ENCODE measurements around the gene ALDH1A3. TPM values are rescaled to one million over a fixed set of nuclear protein-coding genes. Genes with fewer than 3 reads are reported as not detected.

ALDH1A3 gene
- total RNA-seq, 1 donor from 2014 or later: 2.9 TPM

DNA sequence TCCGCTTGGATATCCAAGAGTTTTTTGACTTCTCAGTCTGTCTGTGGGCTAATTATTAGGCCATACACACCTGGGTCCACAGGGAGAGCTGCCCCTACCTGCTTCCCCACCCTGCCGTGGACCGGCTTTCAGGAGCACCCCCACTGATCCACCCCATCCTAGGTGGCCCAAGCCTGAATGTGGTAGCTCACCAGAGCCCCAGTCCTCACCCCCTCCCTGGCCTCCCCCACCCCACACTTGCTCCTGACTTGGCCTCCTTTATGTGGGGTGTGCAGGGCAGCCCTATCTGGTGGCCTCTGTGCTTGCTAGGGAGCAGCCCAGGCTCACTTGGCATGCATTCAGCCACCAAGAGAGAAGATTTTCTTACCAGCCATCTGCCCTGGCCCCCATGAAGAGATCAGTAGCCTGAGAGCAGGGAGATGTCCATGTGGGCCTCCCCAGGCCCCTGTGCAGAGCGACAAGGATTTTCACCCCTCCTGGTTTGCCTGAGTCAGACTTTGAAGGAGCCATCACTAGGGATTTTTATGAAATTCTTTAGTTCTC lies 50.7 kb downstream of the ALDH1A3 start:
- Histone ChIP-seq H3K36me3 (peaks cover 6% of the 10 kb centered on the region), H3K9me3 (replicated peaks) (no peaks in the 10 kb centered on the region), H3K4me3 (no peak overlapping the region), H3K4me1 (no peaks in the 10 kb centered on the region), H3K27me3 (ENCODE audit: low read depth) (no peaks in the 10 kb centered on the region), H3K27ac (replicated peaks) (no peak overlapping the region)
- TF ChIP-seq CTCF (IDR thresholded peaks at IDR 0.05; ENCODE audit: borderline replicate concordance): no peak
- intact Hi-C loops (cut with micrococcal nuclease): no loop called here
- DNase-seq: no peak

- no peak overlapping the region for H3K4me3 ChIP-seq
- TF ChIP-seq CTCF (IDR thresholded peaks at IDR 0.05; ENCODE audit: borderline replicate concordance): no peak
- no peak for DNase-seq
- intact Hi-C loops (cut with micrococcal nuclease): no loop called here
- no peaks in the 10 kb centered on the region for H3K4me1 ChIP-seq
- no peak overlapping the region for H3K27ac ChIP-seq (replicated peaks)
- H3K9me3 ChIP-seq (replicated peaks): no peaks in the 10 kb centered on the region
- no peaks in the 10 kb centered on the region for H3K36me3 ChIP-seq
- H3K27me3 ChIP-seq (ENCODE audit: low read depth): no peaks in the 10 kb centered on the region
These were observed 51.7 kb downstream of the ALDH1A3 start for GRCh38 chr15:100931143-100931890.

GRCh38 chr15:100932676-100933348 lies 53.2 kb downstream of the ALDH1A3 start:
- intact Hi-C loops (cut with micrococcal nuclease): no loop called here

GRCh38 chr15:100934166-100934565 lies 54.5 kb downstream of the ALDH1A3 start:
- intact Hi-C loops (cut with micrococcal nuclease): no loop called here
- H3K27ac ChIP-seq (replicated peaks): no peak overlapping the region
- no peak for DNase-seq
- H3K36me3 ChIP-seq: no peaks in the 10 kb centered on the region
- no peak for TF ChIP-seq CTCF (IDR thresholded peaks at IDR 0.05; ENCODE audit: borderline replicate concordance)
- no peaks in the 10 kb centered on the region for H3K4me1 ChIP-seq
- H3K9me3 ChIP-seq (replicated peaks): peaks cover 8% of the 10 kb centered on the region
- no peaks in the 10 kb centered on the region for H3K27me3 ChIP-seq (ENCODE audit: low read depth)
- no peak overlapping the region for H3K4me3 ChIP-seq

More at GRCh38 chr15:100932676-100933348, 53.2 kb downstream of the ALDH1A3 start:
- Histone ChIP-seq H3K27me3 (ENCODE audit: low read depth) (no peaks in the 10 kb centered on the region), H3K4me1 (no peaks in the 10 kb centered on the region), H3K36me3 (no peaks in the 10 kb centered on the region), H3K27ac (replicated peaks) (no peak overlapping the region), H3K4me3 (no peak overlapping the region), H3K9me3 (replicated peaks) (peaks cover 8% of the 10 kb centered on the region)
- DNase-seq: no peak
- no peak for TF ChIP-seq CTCF (IDR thresholded peaks at IDR 0.05; ENCODE audit: borderline replicate concordance)

DNA sequence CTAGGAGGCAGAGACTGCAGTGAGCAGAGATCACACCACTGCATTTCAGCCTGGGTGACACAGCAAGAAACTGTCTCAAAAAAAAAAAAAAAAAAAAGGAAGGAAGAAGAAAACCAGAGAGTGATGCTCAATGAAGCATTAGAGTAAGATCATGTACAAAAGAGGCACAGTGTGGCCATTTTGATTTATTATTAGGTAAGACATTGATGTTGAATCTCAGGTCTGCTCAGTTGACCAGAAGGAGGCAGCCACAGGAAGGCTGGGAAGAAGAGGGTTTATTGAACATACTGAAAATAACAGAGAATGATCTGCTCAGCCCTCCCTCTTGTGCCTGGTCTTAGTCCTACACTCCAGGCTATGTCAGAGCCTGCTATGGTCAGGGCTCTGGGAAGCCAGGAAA lies 55.1 kb downstream of the ALDH1A3 start:
- no peak for TF ChIP-seq CTCF (IDR thresholded peaks at IDR 0.05; ENCODE audit: borderline replicate concordance)
- H3K27me3 ChIP-seq (ENCODE audit: low read depth): no peaks in the 10 kb centered on the region
- no peak for DNase-seq
- no peak overlapping the region for H3K27ac ChIP-seq (replicated peaks)
- H3K4me3 ChIP-seq: no peak overlapping the region
- intact Hi-C loops (cut with micrococcal nuclease): no loop called here
- H3K36me3 ChIP-seq: no peaks in the 10 kb centered on the region
- peaks cover 8% of the 10 kb centered on the region for H3K9me3 ChIP-seq (replicated peaks)
- H3K4me1 ChIP-seq: no peaks in the 10 kb centered on the region
